Cardiac fibroblast (primary cell): ENCODE results near the gene CCT5.

Experiments used
- DNase-seq, 2 donors: peaks; one replicate each; pipeline versions ENCODE4 v3.0.0 to v3.0.0-alpha.2; 2010; ENCODE audit warnings: low read depth in 2 of 2
- H3K4me3 ChIP-seq, 2 donors: replicated peaks in 1 of 2; 1 replicate in 1 of 2; 2 replicates in 1 of 2; pipeline ENCODE4 v1.5.1; 2011; ENCODE audit warnings: low read depth in 2 of 2, low read length in 2 of 2, mild to moderate bottlenecking in 2 of 2, moderate library complexity in 1 of 2
- CTCF ChIP-seq: IDR thresholded peaks from one replicate; pipeline ENCODE4 v1.5.1; 2011; ENCODE audit warnings: low read depth, mild to moderate bottlenecking, low read length, inconsistent platforms

CCT5 gene

GRCh38 chr5:10215366-10215765, 34.7 kb upstream of the CCT5 start:
- no peak for DNase-seq
- no peak for TF ChIP-seq CTCF
- no peak overlapping the region for H3K4me3 ChIP-seq

- no peak overlapping the region for H3K4me3 ChIP-seq
- DNase-seq: no peak
- TF ChIP-seq CTCF: no peak
Measured at GRCh38 chr5:10216107-10216506, 34.0 kb upstream of the CCT5 start.

GRCh38 chr5:10218658-10219057, 31.4 kb upstream of the CCT5 start:
- no peak overlapping the region for H3K4me3 ChIP-seq
- no peak for TF ChIP-seq CTCF
- DNase-seq: no peak

- TF ChIP-seq CTCF: no peak
- H3K4me3 ChIP-seq: no peak overlapping the region
- DNase-seq: no peak
Measured at GRCh38 chr5:10219068-10219467, 31.0 kb upstream of the CCT5 start.

- no peak for DNase-seq
- H3K4me3 ChIP-seq: no peak overlapping the region
- no peak for TF ChIP-seq CTCF
Measured at GRCh38 chr5:10220248-10220647, 29.8 kb upstream of the CCT5 start.

- H3K4me3 ChIP-seq: no peak overlapping the region
- DNase-seq: peak in 1 of 2 donors; percentile 37
- TF ChIP-seq CTCF: no peak
Measured at GRCh38 chr5:10222326-10222725, 27.8 kb upstream of the CCT5 start.

- peak in 1 of 2 donors; percentile 70 for DNase-seq
- H3K4me3 ChIP-seq: no peak overlapping the region
- TF ChIP-seq CTCF: no peak
Measured at GRCh38 chr5:10227379-10227778, 22.7 kb upstream of the CCT5 start.
